B cell (primary cell): ENCODE results near the gene KIRREL1.

Experiments used
- EZH2 ChIP-seq: IDR thresholded peaks from 2 replicates; pipeline ENCODE4 v1.6.1; 2012; ENCODE audit warnings: borderline replicate concordance, low read depth, mild to moderate bottlenecking, moderate library complexity, low read length; ENCODE audit not compliant: insufficient read depth, poor library complexity, severe bottlenecking
- TF ChIP-seq, protein P1 (sequence below): fragments of 200-600 bp; IDR thresholded peaks from one replicate; pipeline ENCODE4 v1.8.0; 2022; ENCODE audit warnings: antibody characterized with exemption, mild to moderate bottlenecking

- TF ChIP-seq, protein P1, sequence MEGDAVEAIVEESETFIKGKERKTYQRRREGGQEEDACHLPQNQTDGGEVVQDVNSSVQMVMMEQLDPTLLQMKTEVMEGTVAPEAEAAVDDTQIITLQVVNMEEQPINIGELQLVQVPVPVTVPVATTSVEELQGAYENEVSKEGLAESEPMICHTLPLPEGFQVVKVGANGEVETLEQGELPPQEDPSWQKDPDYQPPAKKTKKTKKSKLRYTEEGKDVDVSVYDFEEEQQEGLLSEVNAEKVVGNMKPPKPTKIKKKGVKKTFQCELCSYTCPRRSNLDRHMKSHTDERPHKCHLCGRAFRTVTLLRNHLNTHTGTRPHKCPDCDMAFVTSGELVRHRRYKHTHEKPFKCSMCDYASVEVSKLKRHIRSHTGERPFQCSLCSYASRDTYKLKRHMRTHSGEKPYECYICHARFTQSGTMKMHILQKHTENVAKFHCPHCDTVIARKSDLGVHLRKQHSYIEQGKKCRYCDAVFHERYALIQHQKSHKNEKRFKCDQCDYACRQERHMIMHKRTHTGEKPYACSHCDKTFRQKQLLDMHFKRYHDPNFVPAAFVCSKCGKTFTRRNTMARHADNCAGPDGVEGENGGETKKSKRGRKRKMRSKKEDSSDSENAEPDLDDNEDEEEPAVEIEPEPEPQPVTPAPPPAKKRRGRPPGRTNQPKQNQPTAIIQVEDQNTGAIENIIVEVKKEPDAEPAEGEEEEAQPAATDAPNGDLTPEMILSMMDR: no peak
- no peak for TF ChIP-seq EZH2
Observed at GRCh38 chr1:157975228-157975950, 18.1 kb upstream of the KIRREL1 start.
